ENCODE results near the gene ADAMTSL3.

The ADAMTSL3 gene

GRCh38 chr15:83656943-83657528 is 3.1 kb downstream of the ADAMTSL3 start:
- Histone ChIP-seq H3K36me3 (replicated peaks in 1 of 2; ENCODE audit: control insufficient read depth in 2 of 2, insufficient read depth in 2 of 2, low read length in 2 of 2) (no peaks in the 10 kb centered on the region), H2BK12ac (ENCODE audit: low read length) (no peak overlapping the region), H2AK5ac (ENCODE audit: low read depth, low read length) (no peak overlapping the region), H3K4me2 (ENCODE audit: insufficient read depth, low read length, poor library complexity, severe bottlenecking) (no peak overlapping the region), H2BK5ac (ENCODE audit: low read length) (no peak overlapping the region), H3K14ac (ENCODE audit: low read length) (no peak overlapping the region), H3K4me1 (ENCODE audit: control insufficient read depth in 2 of 2, insufficient read depth in 1 of 2, low read depth in 1 of 2, low read length in 2 of 2) (no peaks in the 10 kb centered on the region), H3K9ac (ENCODE audit: low read depth, low read length, poor library complexity) (no peak overlapping the region), H3K9me3 (replicated peaks in 1 of 2; ENCODE audit: control insufficient read depth in 2 of 2, insufficient read depth in 1 of 2, low read depth in 1 of 2, low read length in 2 of 2) (no peaks in the 10 kb centered on the region), H2AFZ (ENCODE audit: low read length) (no peak overlapping the region), H2BK120ac (ENCODE audit: low read depth, low read length) (no peak overlapping the region), H3K27me3 (ENCODE audit: control insufficient read depth in 3 of 3, insufficient read depth in 3 of 3, low read depth in 1 of 3, low read length in 3 of 3) (peaks cover 7 to 44% (median 31%) of the 10 kb centered on the region in 3 experiments), H4K91ac (ENCODE audit: low read depth, low read length, poor library complexity) (no peak overlapping the region), H3K4ac (ENCODE audit: low read length) (no peak overlapping the region), H3K18ac (ENCODE audit: low read length) (no peak overlapping the region), H2BK15ac (ENCODE audit: low read length) (no peak overlapping the region), H3K79me1 (ENCODE audit: low read depth, low read length) (no peaks in the 10 kb centered on the region), H3K4me3 (ENCODE audit: low read length in 2 of 2) (no peak overlapping the region), H3K23ac (ENCODE audit: low read depth, low read length, poor library complexity) (no peak overlapping the region), H3K27ac (replicated peaks; ENCODE audit: low read length) (no peak overlapping the region), H4K8ac (ENCODE audit: low read depth, low read length) (no peak overlapping the region)
- no peak for DNase-seq (ENCODE audit: low spot score)
- WGBS, 2 donors (ENCODE audit: extremely low coverage in 2 of 2, insufficient read length in 2 of 2, insufficient replicate concordance in 1 of 2), result no CpG with 5 or more reads among the region's 10 CpGs

GRCh38 chr15:83657549-83657948 is 3.6 kb downstream of the ADAMTSL3 start:
- Histone ChIP-seq H3K14ac (ENCODE audit: low read length) (no peak overlapping the region), H3K4me2 (ENCODE audit: insufficient read depth, low read length, poor library complexity, severe bottlenecking) (no peak overlapping the region), H4K91ac (ENCODE audit: low read depth, low read length, poor library complexity) (no peak overlapping the region), H3K23ac (ENCODE audit: low read depth, low read length, poor library complexity) (no peak overlapping the region), H3K36me3 (replicated peaks in 1 of 2; ENCODE audit: control insufficient read depth in 2 of 2, insufficient read depth in 2 of 2, low read length in 2 of 2) (no peaks in the 10 kb centered on the region), H3K4me1 (ENCODE audit: control insufficient read depth in 2 of 2, insufficient read depth in 1 of 2, low read depth in 1 of 2, low read length in 2 of 2) (no peaks in the 10 kb centered on the region), H3K79me1 (ENCODE audit: low read depth, low read length) (no peaks in the 10 kb centered on the region), H3K9ac (ENCODE audit: low read depth, low read length, poor library complexity) (no peak overlapping the region), H2BK5ac (ENCODE audit: low read length) (no peak overlapping the region), H3K4me3 (ENCODE audit: low read length in 2 of 2) (no peak overlapping the region), H2AFZ (ENCODE audit: low read length) (no peak overlapping the region), H3K27ac (replicated peaks; ENCODE audit: low read length) (no peak overlapping the region), H3K18ac (ENCODE audit: low read length) (no peak overlapping the region), H2BK12ac (ENCODE audit: low read length) (no peak overlapping the region), H2BK120ac (ENCODE audit: low read depth, low read length) (no peak overlapping the region), H2BK15ac (ENCODE audit: low read length) (no peak overlapping the region), H3K4ac (ENCODE audit: low read length) (no peak overlapping the region), H2AK5ac (ENCODE audit: low read depth, low read length) (no peak overlapping the region), H3K9me3 (replicated peaks in 1 of 2; ENCODE audit: control insufficient read depth in 2 of 2, insufficient read depth in 1 of 2, low read depth in 1 of 2, low read length in 2 of 2) (no peaks in the 10 kb centered on the region), H3K27me3 (ENCODE audit: control insufficient read depth in 3 of 3, insufficient read depth in 3 of 3, low read depth in 1 of 3, low read length in 3 of 3) (peaks cover 7 to 39% (median 27%) of the 10 kb centered on the region in 3 experiments), H4K8ac (ENCODE audit: low read depth, low read length) (no peak overlapping the region)
- DNase-seq (ENCODE audit: low spot score), result no peak
- WGBS, 2 donors (ENCODE audit: extremely low coverage in 2 of 2, insufficient read length in 2 of 2, insufficient replicate concordance in 1 of 2), result no CpG with 5 or more reads among the region's 4 CpGs

GRCh38 chr15:83658430-83659416 is 4.8 kb downstream of the ADAMTSL3 start:
- Histone ChIP-seq H3K18ac (ENCODE audit: low read length) (no peak overlapping the region), H2AFZ (ENCODE audit: low read length) (no peak overlapping the region), H3K23ac (ENCODE audit: low read depth, low read length, poor library complexity) (no peak overlapping the region), H3K27me3 (ENCODE audit: control insufficient read depth in 3 of 3, insufficient read depth in 3 of 3, low read depth in 1 of 3, low read length in 3 of 3) (peaks cover 7 to 29% (median 19%) of the 10 kb centered on the region in 3 experiments), H2BK15ac (ENCODE audit: low read length) (no peak overlapping the region), H2BK120ac (ENCODE audit: low read depth, low read length) (no peak overlapping the region), H4K91ac (ENCODE audit: low read depth, low read length, poor library complexity) (no peak overlapping the region), H3K9ac (ENCODE audit: low read depth, low read length, poor library complexity) (no peak overlapping the region), H3K4me3 (ENCODE audit: low read length in 2 of 2) (no peak overlapping the region), H3K9me3 (replicated peaks in 1 of 2; ENCODE audit: control insufficient read depth in 2 of 2, insufficient read depth in 1 of 2, low read depth in 1 of 2, low read length in 2 of 2) (no peaks in the 10 kb centered on the region), H3K4me2 (ENCODE audit: insufficient read depth, low read length, poor library complexity, severe bottlenecking) (no peak overlapping the region), H3K4ac (ENCODE audit: low read length) (no peak overlapping the region), H2AK5ac (ENCODE audit: low read depth, low read length) (no peak overlapping the region), H3K79me1 (ENCODE audit: low read depth, low read length) (no peaks in the 10 kb centered on the region), H3K36me3 (replicated peaks in 1 of 2; ENCODE audit: control insufficient read depth in 2 of 2, insufficient read depth in 2 of 2, low read length in 2 of 2) (no peaks in the 10 kb centered on the region), H2BK12ac (ENCODE audit: low read length) (no peak overlapping the region), H3K27ac (replicated peaks; ENCODE audit: low read length) (no peak overlapping the region), H3K4me1 (ENCODE audit: control insufficient read depth in 2 of 2, insufficient read depth in 1 of 2, low read depth in 1 of 2, low read length in 2 of 2) (no peaks in the 10 kb centered on the region), H4K8ac (ENCODE audit: low read depth, low read length) (no peak overlapping the region), H3K14ac (ENCODE audit: low read length) (no peak overlapping the region), H2BK5ac (ENCODE audit: low read length) (no peak overlapping the region)
- no peak for DNase-seq (ENCODE audit: low spot score)
- no CpG with 5 or more reads among the region's 10 CpGs for WGBS, 2 donors (ENCODE audit: extremely low coverage in 2 of 2, insufficient read length in 2 of 2, insufficient replicate concordance in 1 of 2)

GRCh38 chr15:83659417-83659812 is 5.5 kb downstream of the ADAMTSL3 start:
- H3K79me1 ChIP-seq (ENCODE audit: low read depth, low read length), result no peaks in the 10 kb centered on the region
- whole genome bisulfite sequencing, 2 donors (ENCODE audit: extremely low coverage in 2 of 2, insufficient read length in 2 of 2, insufficient replicate concordance in 1 of 2), result no CpG with 5 or more reads among the region's 1 CpG

More at GRCh38 chr15:83659417-83659812, 5.5 kb downstream of the ADAMTSL3 start:
- no peak overlapping the region for H3K27ac ChIP-seq (replicated peaks; ENCODE audit: low read length)
- no peak overlapping the region for H2BK120ac ChIP-seq (ENCODE audit: low read depth, low read length)
- no peak overlapping the region for H3K18ac ChIP-seq (ENCODE audit: low read length)
- no peak for DNase-seq (ENCODE audit: low spot score)
- no peak overlapping the region for H2BK12ac ChIP-seq (ENCODE audit: low read length)
- H3K4me2 ChIP-seq (ENCODE audit: insufficient read depth, low read length, poor library complexity, severe bottlenecking), result no peak overlapping the region
- peaks cover 4 to 22% (median 15%) of the 10 kb centered on the region in 3 experiments for H3K27me3 ChIP-seq (ENCODE audit: control insufficient read depth in 3 of 3, insufficient read depth in 3 of 3, low read depth in 1 of 3, low read length in 3 of 3)
- H3K9ac ChIP-seq (ENCODE audit: low read depth, low read length, poor library complexity), result no peak overlapping the region
- no peak overlapping the region for H3K4ac ChIP-seq (ENCODE audit: low read length)
- no peak overlapping the region for H4K8ac ChIP-seq (ENCODE audit: low read depth, low read length)
- H3K14ac ChIP-seq (ENCODE audit: low read length), result no peak overlapping the region
- no peak overlapping the region for H2AK5ac ChIP-seq (ENCODE audit: low read depth, low read length)
- no peak overlapping the region for H3K23ac ChIP-seq (ENCODE audit: low read depth, low read length, poor library complexity)
- H3K4me3 ChIP-seq (ENCODE audit: low read length in 2 of 2), result no peak overlapping the region
- no peaks in the 10 kb centered on the region for H3K9me3 ChIP-seq (replicated peaks in 1 of 2; ENCODE audit: control insufficient read depth in 2 of 2, insufficient read depth in 1 of 2, low read depth in 1 of 2, low read length in 2 of 2)
- H3K4me1 ChIP-seq (ENCODE audit: control insufficient read depth in 2 of 2, insufficient read depth in 1 of 2, low read depth in 1 of 2, low read length in 2 of 2), result no peaks in the 10 kb centered on the region
- H3K36me3 ChIP-seq (replicated peaks in 1 of 2; ENCODE audit: control insufficient read depth in 2 of 2, insufficient read depth in 2 of 2, low read length in 2 of 2), result no peaks in the 10 kb centered on the region
- H2BK5ac ChIP-seq (ENCODE audit: low read length), result no peak overlapping the region
- no peak overlapping the region for H4K91ac ChIP-seq (ENCODE audit: low read depth, low read length, poor library complexity)
- H2BK15ac ChIP-seq (ENCODE audit: low read length), result no peak overlapping the region
- H2AFZ ChIP-seq (ENCODE audit: low read length), result no peak overlapping the region
